AG04449 (cell line): ENCODE measurements around the gene HACL1.

Experiments used
- CTCF ChIA-PET: fragments of 350-600 bp; formaldehyde crosslinking; extraction: SDS; loops from one replicate; lab custom pipeline; 2021; ENCODE audit warnings: antibody characterized with exemption; lab: Yijun Ruan, JAX
- POLR2A ChIA-PET: fragments of 400-600, 350-600 bp; formaldehyde crosslinking; extraction: SDS; loops from one replicate; lab custom pipeline; 2020; ENCODE audit warnings: antibody characterized with exemption, inconsistent platforms; lab: Yijun Ruan, JAX
- DNase-seq: peaks from one replicate; pipeline ENCODE4 v3.0.0-alpha.2; 2010; ENCODE audit warnings: low read depth, low spot score
- H3K4me3 ChIP-seq: 2 replicates; pipeline ENCODE4 v1.5.1; 2011; ENCODE audit warnings: low read depth, mild to moderate bottlenecking, control low read depth, low read length
- CTCF ChIP-seq: IDR thresholded peaks from one replicate; pipeline ENCODE4 v1.5.1; 2011; ENCODE audit warnings: mild to moderate bottlenecking, moderate library complexity, low read length, control low read depth, inconsistent platforms; ENCODE audit not compliant: insufficient read depth; ENCODE audit errors: missing control alignments

Gene HACL1

GRCh38 chr3:15592968-15593367 lies 8.4 kb downstream of the HACL1 start:
- no peak overlapping the region for H3K4me3 ChIP-seq
- POLR2A ChIA-PET, result no interaction called here
- no peak for TF ChIP-seq CTCF
- CTCF ChIA-PET, result no interaction called here
- DNase-seq, result no peak

GRCh38 chr3:15591928-15592327 lies 9.4 kb downstream of the HACL1 start:
- TF ChIP-seq CTCF, result no peak
- CTCF ChIA-PET, result no interaction called here
- no peak for DNase-seq
- POLR2A ChIA-PET, result no interaction called here
- H3K4me3 ChIP-seq, result no peak overlapping the region

GRCh38 chr3:15591242-15591641 lies 10.1 kb downstream of the HACL1 start:
- no peak overlapping the region for H3K4me3 ChIP-seq
- TF ChIP-seq CTCF, result no peak
- DNase-seq, result no peak
- CTCF ChIA-PET, result no interaction called here
- POLR2A ChIA-PET, result no interaction called here

GRCh38 chr3:15585111-15585845 lies 16.1 kb downstream of the HACL1 start:
- no peak overlapping the region for H3K4me3 ChIP-seq
- POLR2A ChIA-PET, result no interaction called here
- no peak for DNase-seq
- CTCF ChIA-PET, result interaction anchor here (1.4 kb wide), 1 partner anchor 14 kb away, joined by 3 read pairs; no protein-coding TSS in a partner anchor
- no peak for TF ChIP-seq CTCF

GRCh38 chr3:15581471-15582394 lies 19.6 kb downstream of the HACL1 start:
- DNase-seq, result no peak
- TF ChIP-seq CTCF, result no peak
- POLR2A ChIA-PET, result no interaction called here
- CTCF ChIA-PET, result no interaction called here
- H3K4me3 ChIP-seq, result no peak overlapping the region

GRCh38 chr3:15579051-15579450 lies 22.3 kb downstream of the HACL1 start:
- no peak for TF ChIP-seq CTCF
- POLR2A ChIA-PET, result no interaction called here
- CTCF ChIA-PET, result interaction anchor here (1.3 kb wide), 1 partner anchor 10 kb away, joined by 3 read pairs; no protein-coding TSS in a partner anchor
- DNase-seq, result no peak
- H3K4me3 ChIP-seq, result no peak overlapping the region
